Activated T-helper 2 cell treated with anti-CD3 and anti-CD28 coated beads, Interferon-gamma antibody, Interleukin-2, Interleukin-4, amounts not matched to agents 10 μg/mL and 5 μg/mL and 100 μg/mL, durations not matched to agents 14 hours and 24 hours and 36 hours (primary cell): ENCODE data around the gene MAPKAP1. TPM values are rescaled to one million over a fixed set of nuclear protein-coding genes. Genes with fewer than 3 reads are reported as not detected.

Experiments used
- DNase-seq: peaks from one replicate; pipeline ENCODE4 v3.0.0; 2021; ENCODE audit warnings: low spot score
- H3K27ac Mint-ChIP-seq: one replicate; pipeline ENCODE4 v1.8.0; 2021; ENCODE audit warnings: mixed read lengths
- H3K27me3 Mint-ChIP-seq: one replicate; pipeline ENCODE4 v1.8.0; 2021; ENCODE audit warnings: low read depth, mixed read lengths
- H3K36me3 Mint-ChIP-seq: one replicate; pipeline ENCODE4 v1.8.0; 2021; ENCODE audit warnings: low read depth, mixed read lengths
- H3K4me1 Mint-ChIP-seq: one replicate; pipeline ENCODE4 v1.8.0; 2021; ENCODE audit warnings: low read depth, mixed read lengths
- H3K4me3 Mint-ChIP-seq: one replicate; pipeline ENCODE4 v1.8.0; 2021; ENCODE audit warnings: low read depth, mild to moderate bottlenecking, moderate library complexity, mixed read lengths
- H3K9me3 Mint-ChIP-seq: one replicate; pipeline ENCODE4 v1.8.0; 2021; ENCODE audit warnings: mixed read lengths
- intact Hi-C: fragments of 100-400 bp; cut with micrococcal nuclease; formaldehyde crosslinking; loops from one replicate; pipeline ENCODE4 v1.15.1; 2023
- total RNA-seq: library from RNA; stranded (reverse); gene quantifications from 2 replicates; pipeline ENCODE4 v1.2.3, GENCODE V29; 2022

MAPKAP1 gene
- total RNA-seq, 1 donor from 2014 or later, result 83.8 TPM

DNA sequence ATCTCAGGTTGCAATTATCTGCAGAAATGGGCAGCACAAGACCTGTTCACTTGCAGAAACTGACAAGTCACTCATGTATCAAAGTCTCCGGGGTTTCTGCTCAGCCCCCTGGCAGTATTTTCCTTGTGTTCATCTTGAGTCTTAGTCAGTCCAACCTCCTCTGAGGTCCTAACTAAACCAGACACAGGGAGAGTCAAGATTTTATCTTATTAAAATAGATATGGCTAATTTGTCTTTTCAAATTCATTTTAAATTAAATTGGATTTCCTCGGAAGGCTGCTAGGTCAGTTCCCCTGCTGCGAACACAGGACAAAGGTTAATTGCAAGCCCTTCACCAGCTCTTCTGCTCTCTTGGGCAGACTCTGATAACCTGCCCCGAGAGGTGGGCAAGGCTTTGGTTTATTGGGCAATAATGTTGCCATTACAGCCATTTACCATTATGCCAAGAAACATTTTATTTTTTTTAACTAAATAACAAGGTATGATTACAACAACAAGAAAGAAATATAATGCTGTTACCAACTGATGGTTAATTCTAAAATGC lies 103.5 kb downstream of the MAPKAP1 start:
- Mint-ChIP-seq H3K9me3 (no peaks in the 10 kb centered on the region), H3K27me3 (no peaks in the 10 kb centered on the region), H3K27ac (no peak overlapping the region), H3K4me1 (peaks cover 9% of the 10 kb centered on the region), H3K4me3 (no peak overlapping the region), H3K36me3 (no peaks in the 10 kb centered on the region)
- intact Hi-C loops, result no loop called here
- DNase-seq, result no peak

DNA sequence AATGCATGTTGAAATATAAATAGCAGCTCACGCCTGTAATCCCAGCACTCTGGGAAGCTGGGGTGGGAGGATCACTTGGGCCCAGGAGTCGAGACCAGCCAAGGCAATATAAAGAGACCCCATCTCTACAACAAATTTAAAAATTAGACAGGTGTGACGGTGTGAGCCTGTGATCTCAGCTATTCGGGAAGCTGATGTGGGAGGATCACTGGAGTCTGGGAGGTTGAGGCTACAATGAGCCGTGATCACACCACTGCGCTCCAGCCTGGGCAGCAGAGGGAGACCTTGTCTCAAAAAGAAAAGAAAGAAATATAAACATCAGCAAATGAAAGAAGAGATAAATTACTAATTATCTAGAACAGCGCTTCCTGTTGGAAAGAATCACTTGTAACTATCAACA lies 105.0 kb downstream of the MAPKAP1 start:
- Mint-ChIP-seq H3K4me3 (no peak overlapping the region), H3K9me3 (no peaks in the 10 kb centered on the region), H3K27ac (no peak overlapping the region), H3K4me1 (peaks cover 5% of the 10 kb centered on the region), H3K27me3 (no peaks in the 10 kb centered on the region), H3K36me3 (no peaks in the 10 kb centered on the region)
- DNase-seq, result no peak
- intact Hi-C loops, result no loop called here

DNA sequence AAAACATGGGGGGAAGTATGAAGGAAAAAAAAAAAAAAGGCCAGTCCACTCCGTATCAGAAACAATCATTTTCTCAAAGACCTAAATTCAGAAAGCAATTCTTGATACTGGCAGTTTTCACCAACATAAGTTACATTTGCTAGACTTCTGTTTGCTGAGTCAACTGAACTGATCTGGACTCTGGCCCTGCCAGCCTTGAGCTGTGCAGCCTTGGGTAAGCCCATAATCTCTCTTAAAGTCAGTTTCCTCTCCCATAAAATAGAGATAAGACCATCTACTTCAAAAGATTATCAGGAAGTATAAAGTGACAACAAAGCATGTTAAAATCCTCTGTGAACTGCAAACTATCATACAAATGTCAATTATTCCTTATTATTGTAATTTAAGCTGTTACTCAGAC lies 106.8 kb downstream of the MAPKAP1 start:
- Mint-ChIP-seq H3K4me3 (no peak overlapping the region), H3K9me3 (no peaks in the 10 kb centered on the region), H3K4me1 (peaks cover 8% of the 10 kb centered on the region), H3K27me3 (no peaks in the 10 kb centered on the region), H3K36me3 (peaks cover 5% of the 10 kb centered on the region), H3K27ac (no peak overlapping the region)
- no peak for DNase-seq
- intact Hi-C loops, result no loop called here

DNA sequence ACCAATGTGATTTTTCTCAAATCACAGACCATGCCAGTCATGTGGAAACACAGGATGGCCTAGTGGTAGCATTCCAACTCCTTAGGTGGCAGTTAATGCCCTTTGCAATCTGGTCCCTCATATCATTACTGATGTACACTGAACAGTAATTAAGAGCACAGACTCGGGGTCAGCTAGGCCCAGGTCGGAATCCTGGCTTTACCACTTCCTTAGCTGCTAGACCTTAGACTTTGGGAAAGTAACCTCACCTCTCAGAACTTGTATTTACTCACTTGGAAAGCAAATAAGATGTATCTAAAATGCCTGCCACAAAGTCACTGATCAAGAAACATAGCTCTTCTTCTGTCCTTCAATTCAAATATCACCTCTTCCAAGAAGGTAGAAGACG lies 112.8 kb downstream of the MAPKAP1 start:
- H3K4me3 Mint-ChIP-seq, result no peak overlapping the region
- peaks cover 5% of the 10 kb centered on the region for H3K36me3 Mint-ChIP-seq
- DNase-seq, result no peak
- no peak overlapping the region for H3K27ac Mint-ChIP-seq
- peaks cover 11% of the 10 kb centered on the region for H3K4me1 Mint-ChIP-seq
- H3K9me3 Mint-ChIP-seq, result no peaks in the 10 kb centered on the region
- intact Hi-C loops, result no loop called here
- H3K27me3 Mint-ChIP-seq, result no peaks in the 10 kb centered on the region

DNA sequence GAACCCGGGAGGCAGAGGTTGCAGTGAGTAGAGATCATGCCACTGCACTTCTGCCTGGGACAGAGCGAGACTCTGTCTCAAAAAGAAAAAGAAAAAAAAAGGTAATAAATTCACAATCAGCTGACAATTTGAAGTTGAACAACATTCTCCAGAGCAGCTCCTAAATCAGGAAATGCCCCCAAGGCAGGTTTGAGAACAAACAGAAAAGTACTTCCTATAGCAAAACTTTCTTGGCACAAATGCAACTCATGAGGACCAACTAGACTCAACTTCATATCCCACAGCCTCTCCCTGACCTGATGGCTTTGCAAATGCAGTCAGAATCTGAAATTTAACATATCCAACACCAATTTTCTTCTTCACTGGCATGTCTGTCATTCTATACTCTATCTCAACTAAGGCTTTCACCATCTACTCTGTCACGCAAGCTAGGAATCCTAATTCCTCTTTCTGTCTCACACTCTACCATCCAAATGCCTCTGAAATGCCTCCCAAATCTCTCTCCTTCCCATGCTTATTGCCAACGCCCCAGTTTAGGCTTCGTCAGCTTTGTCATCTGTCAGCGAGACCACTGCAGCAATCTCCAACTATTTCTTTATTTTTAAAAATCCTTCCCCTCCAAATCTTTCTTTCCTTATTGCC lies 113.3 kb downstream of the MAPKAP1 start:
- peaks cover 12% of the 10 kb centered on the region for H3K4me1 Mint-ChIP-seq
- no peaks in the 10 kb centered on the region for H3K27me3 Mint-ChIP-seq
- H3K4me3 Mint-ChIP-seq, result no peak overlapping the region
- H3K9me3 Mint-ChIP-seq, result no peaks in the 10 kb centered on the region
- DNase-seq, result no peak
- intact Hi-C loops, result no loop called here
- H3K36me3 Mint-ChIP-seq, result peaks cover 5% of the 10 kb centered on the region
- no peak overlapping the region for H3K27ac Mint-ChIP-seq

DNA sequence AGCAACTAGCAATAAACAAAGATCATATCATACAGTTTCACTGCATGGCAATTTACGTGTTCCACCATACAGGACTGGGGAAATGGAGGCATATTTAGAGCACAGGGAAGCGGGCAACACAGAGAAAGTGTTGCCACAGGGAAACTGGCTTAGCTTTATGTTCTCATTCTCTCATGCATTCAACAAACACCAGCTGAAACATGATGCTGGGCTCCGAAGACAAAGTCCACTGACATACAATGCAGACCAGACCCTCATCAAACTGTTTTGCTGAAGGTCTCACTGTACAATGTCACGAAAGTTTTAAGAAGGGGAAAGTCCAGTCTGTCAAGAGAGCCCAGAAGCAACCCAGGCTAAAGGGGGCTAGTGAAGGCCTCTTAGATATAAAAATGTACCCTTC lies 115.1 kb downstream of the MAPKAP1 start:
- Mint-ChIP-seq H3K9me3 (no peaks in the 10 kb centered on the region), H3K4me1 (peaks cover 15% of the 10 kb centered on the region), H3K27me3 (no peaks in the 10 kb centered on the region), H3K27ac (no peak overlapping the region), H3K4me3 (no peak overlapping the region), H3K36me3 (peaks cover 5% of the 10 kb centered on the region)
- intact Hi-C loops, result no loop called here
- no peak for DNase-seq

DNA sequence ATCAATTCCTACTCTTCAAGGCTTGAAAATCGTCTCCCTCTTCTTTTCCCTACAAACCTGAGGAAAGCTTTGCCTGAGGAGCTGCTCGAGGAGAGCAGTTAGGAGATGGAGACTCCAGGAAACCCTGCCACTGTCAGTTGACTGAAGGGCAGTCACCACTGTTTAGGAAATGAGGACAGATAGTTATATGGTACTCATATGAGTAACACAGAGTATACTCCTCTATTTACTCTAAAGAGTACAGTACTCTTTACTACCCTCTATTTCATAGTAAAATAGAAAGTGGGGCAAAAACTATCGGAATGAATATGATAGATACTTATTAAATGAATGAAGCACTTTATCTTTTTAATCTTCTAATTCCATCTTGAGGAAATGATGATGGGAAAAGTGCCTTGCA lies 115.8 kb downstream of the MAPKAP1 start:
- H3K4me1 Mint-ChIP-seq, result peaks cover 19% of the 10 kb centered on the region
- no peak overlapping the region for H3K4me3 Mint-ChIP-seq
- intact Hi-C loops, result no loop called here
- H3K36me3 Mint-ChIP-seq, result peaks cover 3% of the 10 kb centered on the region
- no peak overlapping the region for H3K27ac Mint-ChIP-seq
- no peak for DNase-seq
- H3K27me3 Mint-ChIP-seq, result no peaks in the 10 kb centered on the region
- H3K9me3 Mint-ChIP-seq, result no peaks in the 10 kb centered on the region

DNA sequence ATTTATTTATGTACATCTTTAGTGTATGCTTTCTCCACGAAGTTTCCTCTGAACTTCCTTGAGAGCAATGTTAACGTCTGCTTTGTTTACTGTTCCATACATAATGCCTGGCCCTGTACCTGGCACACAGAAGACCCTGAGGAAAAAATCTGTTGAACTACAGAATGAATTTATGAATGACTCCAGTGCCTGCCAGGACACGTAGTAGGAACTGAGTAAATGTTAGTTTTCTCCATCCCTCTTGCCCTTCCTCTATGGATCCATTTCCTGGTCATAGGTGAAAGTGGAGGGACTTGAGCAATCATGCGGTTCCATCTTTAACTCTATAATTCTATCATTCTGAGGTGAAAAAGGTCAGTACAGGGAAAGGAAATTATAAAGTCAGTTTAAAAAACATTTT lies 117.7 kb downstream of the MAPKAP1 start:
- peaks cover 18% of the 10 kb centered on the region for H3K4me1 Mint-ChIP-seq
- H3K27me3 Mint-ChIP-seq, result no peaks in the 10 kb centered on the region
- no peak overlapping the region for H3K27ac Mint-ChIP-seq
- H3K9me3 Mint-ChIP-seq, result no peaks in the 10 kb centered on the region
- no peak overlapping the region for H3K4me3 Mint-ChIP-seq
- H3K36me3 Mint-ChIP-seq, result peaks cover 3% of the 10 kb centered on the region
- intact Hi-C loops, result no loop called here
- no peak for DNase-seq

DNA sequence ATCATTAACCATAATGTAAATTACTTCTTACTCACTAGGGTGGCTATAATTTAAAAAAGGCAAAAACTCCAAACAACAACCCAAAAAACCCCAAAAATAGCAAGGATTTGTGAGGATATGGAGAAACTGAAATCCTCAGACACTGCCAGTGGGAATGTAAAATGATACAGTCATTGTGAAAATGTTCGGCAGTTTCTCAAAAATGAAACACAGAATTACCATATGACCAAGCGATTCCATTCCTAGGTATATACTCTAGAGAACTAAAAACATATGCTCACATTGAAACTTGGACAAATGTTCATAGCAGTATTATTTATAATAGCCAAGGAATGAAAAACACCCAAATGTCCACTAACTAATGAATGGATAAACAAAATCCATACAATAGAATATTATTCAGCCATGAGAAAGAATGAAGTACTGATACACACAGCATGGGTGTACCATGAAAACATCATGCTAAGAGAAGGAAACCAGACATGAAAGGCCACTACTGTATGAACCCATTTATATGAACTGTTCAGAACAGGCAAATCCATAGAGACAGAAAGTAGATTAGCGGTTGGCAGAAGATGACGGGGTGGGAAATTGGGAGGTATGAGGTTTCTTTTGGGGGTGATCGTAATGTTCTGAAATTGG lies 119.1 kb downstream of the MAPKAP1 start:
- no peak overlapping the region for H3K27ac Mint-ChIP-seq
- H3K9me3 Mint-ChIP-seq, result no peaks in the 10 kb centered on the region
- peaks cover 9% of the 10 kb centered on the region for H3K36me3 Mint-ChIP-seq
- peaks cover 18% of the 10 kb centered on the region for H3K4me1 Mint-ChIP-seq
- intact Hi-C loops, result no loop called here
- no peak for DNase-seq
- no peaks in the 10 kb centered on the region for H3K27me3 Mint-ChIP-seq
- H3K4me3 Mint-ChIP-seq, result no peak overlapping the region

DNA sequence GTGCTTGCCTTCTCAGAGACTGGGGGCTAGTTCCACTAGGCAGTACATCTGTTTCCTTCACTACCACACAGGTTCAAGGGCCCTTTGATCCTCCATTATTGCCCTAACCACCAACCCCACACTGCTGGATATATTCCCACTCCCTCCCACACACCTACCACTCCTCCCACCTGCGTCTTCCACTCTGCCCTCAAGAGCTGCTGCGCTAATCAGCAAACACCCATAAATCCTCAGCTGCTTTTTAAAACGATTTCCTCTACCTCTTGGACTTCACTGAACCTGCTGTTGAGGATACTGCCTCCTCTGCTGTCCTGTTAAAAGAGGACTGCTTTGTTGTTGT lies 120.9 kb downstream of the MAPKAP1 start:
- Mint-ChIP-seq H3K9me3 (no peaks in the 10 kb centered on the region), H3K4me3 (no peak overlapping the region), H3K4me1 (peaks cover 16% of the 10 kb centered on the region), H3K27ac (no peak overlapping the region), H3K27me3 (no peaks in the 10 kb centered on the region), H3K36me3 (peaks cover 15% of the 10 kb centered on the region)
- no peak for DNase-seq
- intact Hi-C loops, result no loop called here

DNA sequence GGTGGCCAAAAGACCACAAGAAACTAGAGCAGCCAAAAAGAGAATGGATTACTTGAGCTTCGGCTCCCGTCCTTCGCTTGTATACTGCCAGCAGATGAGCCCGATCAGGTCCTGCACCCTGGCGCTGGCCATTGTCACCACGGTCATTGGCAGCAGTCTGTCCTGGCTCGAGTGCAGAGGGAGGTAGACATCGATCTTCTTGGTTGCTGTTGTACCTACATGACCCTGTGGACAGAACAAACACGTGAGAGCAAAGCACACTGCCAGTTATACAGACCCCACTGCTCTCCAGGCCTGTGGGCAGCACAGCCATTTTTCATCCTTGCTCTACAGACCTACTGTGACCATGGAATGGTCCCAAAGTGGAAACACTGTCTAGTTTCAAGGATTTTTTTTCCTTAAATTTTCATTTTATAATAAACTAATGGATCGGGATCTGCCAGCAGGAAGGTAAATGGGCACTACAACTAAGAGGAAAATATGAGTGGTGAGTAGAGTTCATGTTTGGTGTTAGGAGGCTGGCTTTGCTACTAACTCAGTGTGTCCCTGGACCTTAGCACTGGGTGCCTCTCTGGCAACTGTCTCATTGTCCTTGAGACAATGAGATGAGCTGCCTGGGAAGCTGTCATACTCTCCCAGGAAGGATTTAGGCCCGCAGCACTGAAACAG lies 121.4 kb downstream of the MAPKAP1 start:
- H3K27ac Mint-ChIP-seq, result no peak overlapping the region

DNA sequence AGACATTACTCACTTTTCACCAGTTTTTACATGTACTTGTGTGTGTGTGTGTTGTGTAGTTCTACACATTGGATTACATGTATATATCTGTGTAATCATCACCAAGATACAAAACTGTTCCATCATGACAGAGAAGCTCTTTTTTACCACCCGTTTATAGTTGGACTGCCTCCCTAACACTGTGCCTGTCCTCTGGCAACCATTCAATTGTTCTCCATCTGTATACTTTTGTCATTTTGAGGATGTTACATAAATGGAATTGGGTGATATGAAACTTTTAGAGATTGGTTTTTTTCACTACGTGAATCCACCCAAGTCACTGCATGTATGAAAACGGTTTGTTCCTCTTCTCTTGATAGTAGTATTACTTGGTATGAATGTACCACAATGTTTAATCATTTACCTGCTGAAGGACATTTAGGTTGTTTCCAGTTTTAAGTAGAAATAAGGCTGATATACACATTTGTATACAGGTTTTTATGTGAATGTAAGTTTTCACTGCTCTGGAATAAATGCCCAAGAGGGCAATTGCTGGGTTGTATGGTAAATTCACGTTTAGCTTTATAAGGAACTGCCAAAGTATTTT lies 126.2 kb downstream of the MAPKAP1 start:
- Mint-ChIP-seq H3K4me1 (no peaks in the 10 kb centered on the region), H3K27me3 (no peaks in the 10 kb centered on the region), H3K4me3 (no peak overlapping the region), H3K36me3 (peaks cover 44% of the 10 kb centered on the region), H3K9me3 (peaks cover 16% of the 10 kb centered on the region), H3K27ac (no peak overlapping the region)
- no peak for DNase-seq
- intact Hi-C loops, result no loop called here

More for the DNA sequence above, 121.4 kb downstream of the MAPKAP1 start:
- intact Hi-C loops, result no loop called here
- no peaks in the 10 kb centered on the region for H3K9me3 Mint-ChIP-seq
- H3K4me3 Mint-ChIP-seq, result no peak overlapping the region
- no peaks in the 10 kb centered on the region for H3K27me3 Mint-ChIP-seq
- no peak for DNase-seq
- H3K36me3 Mint-ChIP-seq, result peaks cover 18% of the 10 kb centered on the region
- H3K4me1 Mint-ChIP-seq, result peaks cover 15% of the 10 kb centered on the region
